Cerebellar cortex (tissue), 1 donor: ENCODE results near the gene ETS1.

Experiments used
- DNase-seq: peaks from one replicate; pipeline ENCODE4 v3.0.0-alpha.2; 2015; ENCODE audit warnings: low spot score

Gene ETS1

GRCh38 chr11:128432926-128433325, 154.4 kb downstream of the ETS1 start:
- DNase-seq = no peak

- DNase-seq = no peak
Measured at GRCh38 chr11:128431931-128432330, 155.4 kb downstream of the ETS1 start.

- DNase-seq = no peak
Measured at GRCh38 chr11:128428935-128429334, 158.4 kb downstream of the ETS1 start.

GRCh38 chr11:128424851-128425285, 162.5 kb downstream of the ETS1 start:
- no peak for DNase-seq

GRCh38 chr11:128424271-128424711, 163.1 kb downstream of the ETS1 start:
- no peak for DNase-seq

- no peak for DNase-seq
Measured at GRCh38 chr11:128422576-128423370, 164.6 kb downstream of the ETS1 start.

GRCh38 chr11:128421577-128422330, 165.6 kb downstream of the ETS1 start:
- no peak for DNase-seq

- DNase-seq = no peak
Measured at GRCh38 chr11:128420951-128421350, 166.4 kb downstream of the ETS1 start.

GRCh38 chr11:128420265-128420664, 167.1 kb downstream of the ETS1 start:
- DNase-seq = no peak

- no peak for DNase-seq
Measured at GRCh38 chr11:128419012-128419767, 168.2 kb downstream of the ETS1 start.

GRCh38 chr11:128417607-128418324, 169.6 kb downstream of the ETS1 start:
- no peak for DNase-seq

GRCh38 chr11:128416976-128417375, 170.4 kb downstream of the ETS1 start:
- no peak for DNase-seq

- no peak for DNase-seq
Measured at GRCh38 chr11:128415539-128415938, 171.8 kb downstream of the ETS1 start.

- DNase-seq = no peak
Measured at GRCh38 chr11:128412847-128413791, 174.2 kb downstream of the ETS1 start.

GRCh38 chr11:128411812-128412211, 175.5 kb downstream of the ETS1 start:
- no peak for DNase-seq

GRCh38 chr11:128411150-128411549, 176.2 kb downstream of the ETS1 start:
- DNase-seq = no peak

GRCh38 chr11:128409476-128409875, 177.9 kb downstream of the ETS1 start:
- no peak for DNase-seq
